ENCODE measurements around the gene MAP3K6. TPM values are rescaled to one million over a fixed set of nuclear protein-coding genes. Genes with fewer than 3 reads are reported as not detected.

The MAP3K6 gene, protein sequence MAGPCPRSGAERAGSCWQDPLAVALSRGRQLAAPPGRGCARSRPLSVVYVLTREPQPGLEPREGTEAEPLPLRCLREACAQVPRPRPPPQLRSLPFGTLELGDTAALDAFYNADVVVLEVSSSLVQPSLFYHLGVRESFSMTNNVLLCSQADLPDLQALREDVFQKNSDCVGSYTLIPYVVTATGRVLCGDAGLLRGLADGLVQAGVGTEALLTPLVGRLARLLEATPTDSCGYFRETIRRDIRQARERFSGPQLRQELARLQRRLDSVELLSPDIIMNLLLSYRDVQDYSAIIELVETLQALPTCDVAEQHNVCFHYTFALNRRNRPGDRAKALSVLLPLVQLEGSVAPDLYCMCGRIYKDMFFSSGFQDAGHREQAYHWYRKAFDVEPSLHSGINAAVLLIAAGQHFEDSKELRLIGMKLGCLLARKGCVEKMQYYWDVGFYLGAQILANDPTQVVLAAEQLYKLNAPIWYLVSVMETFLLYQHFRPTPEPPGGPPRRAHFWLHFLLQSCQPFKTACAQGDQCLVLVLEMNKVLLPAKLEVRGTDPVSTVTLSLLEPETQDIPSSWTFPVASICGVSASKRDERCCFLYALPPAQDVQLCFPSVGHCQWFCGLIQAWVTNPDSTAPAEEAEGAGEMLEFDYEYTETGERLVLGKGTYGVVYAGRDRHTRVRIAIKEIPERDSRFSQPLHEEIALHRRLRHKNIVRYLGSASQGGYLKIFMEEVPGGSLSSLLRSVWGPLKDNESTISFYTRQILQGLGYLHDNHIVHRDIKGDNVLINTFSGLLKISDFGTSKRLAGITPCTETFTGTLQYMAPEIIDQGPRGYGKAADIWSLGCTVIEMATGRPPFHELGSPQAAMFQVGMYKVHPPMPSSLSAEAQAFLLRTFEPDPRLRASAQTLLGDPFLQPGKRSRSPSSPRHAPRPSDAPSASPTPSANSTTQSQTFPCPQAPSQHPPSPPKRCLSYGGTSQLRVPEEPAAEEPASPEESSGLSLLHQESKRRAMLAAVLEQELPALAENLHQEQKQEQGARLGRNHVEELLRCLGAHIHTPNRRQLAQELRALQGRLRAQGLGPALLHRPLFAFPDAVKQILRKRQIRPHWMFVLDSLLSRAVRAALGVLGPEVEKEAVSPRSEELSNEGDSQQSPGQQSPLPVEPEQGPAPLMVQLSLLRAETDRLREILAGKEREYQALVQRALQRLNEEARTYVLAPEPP (N-terminal part only)
- total RNA-seq (ENCODE audit: low replicate concordance), result 10.8 and 16.3 TPM in 2 replicates

DNA sequence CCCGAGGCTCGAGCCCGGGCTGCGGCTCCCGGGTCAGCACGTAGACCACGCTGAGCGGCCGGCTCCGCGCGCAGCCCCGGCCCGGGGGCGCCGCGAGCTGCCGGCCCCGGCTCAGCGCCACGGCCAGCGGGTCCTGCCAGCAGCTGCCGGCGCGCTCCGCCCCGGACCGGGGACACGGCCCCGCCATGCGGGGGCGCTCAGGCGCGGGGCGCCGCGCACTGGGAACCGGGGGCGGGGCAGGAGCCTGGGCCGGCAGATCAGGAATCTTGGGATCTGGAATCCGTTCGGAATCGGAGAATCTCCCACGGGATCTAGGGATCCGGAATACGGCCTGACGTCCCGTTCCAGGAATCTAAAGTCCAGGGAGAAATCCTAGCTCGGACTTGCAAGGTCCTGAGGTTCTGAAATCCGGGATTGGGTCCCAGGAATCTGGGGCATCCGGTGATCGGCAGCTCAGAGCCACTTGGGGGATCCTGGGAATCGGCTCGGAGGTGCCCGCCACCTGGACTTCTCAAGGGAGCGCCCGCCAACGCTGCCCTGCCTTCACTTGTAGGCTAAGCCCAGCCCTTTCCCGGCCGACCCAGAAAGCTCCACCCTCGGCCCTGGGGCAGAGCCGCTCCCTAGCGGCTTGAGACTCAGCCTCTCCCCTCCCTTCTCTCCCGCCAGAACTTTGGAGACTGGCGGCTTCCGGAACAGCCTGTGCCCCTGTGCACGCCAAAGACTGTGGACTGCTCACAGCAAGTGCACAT, at the start of gene MAP3K6:
MAP3K6 (minus strand) TSS at position 551 of the 749 bp plus-strand sequence; CDS start at position 187, 364 bp downstream.

DNA sequence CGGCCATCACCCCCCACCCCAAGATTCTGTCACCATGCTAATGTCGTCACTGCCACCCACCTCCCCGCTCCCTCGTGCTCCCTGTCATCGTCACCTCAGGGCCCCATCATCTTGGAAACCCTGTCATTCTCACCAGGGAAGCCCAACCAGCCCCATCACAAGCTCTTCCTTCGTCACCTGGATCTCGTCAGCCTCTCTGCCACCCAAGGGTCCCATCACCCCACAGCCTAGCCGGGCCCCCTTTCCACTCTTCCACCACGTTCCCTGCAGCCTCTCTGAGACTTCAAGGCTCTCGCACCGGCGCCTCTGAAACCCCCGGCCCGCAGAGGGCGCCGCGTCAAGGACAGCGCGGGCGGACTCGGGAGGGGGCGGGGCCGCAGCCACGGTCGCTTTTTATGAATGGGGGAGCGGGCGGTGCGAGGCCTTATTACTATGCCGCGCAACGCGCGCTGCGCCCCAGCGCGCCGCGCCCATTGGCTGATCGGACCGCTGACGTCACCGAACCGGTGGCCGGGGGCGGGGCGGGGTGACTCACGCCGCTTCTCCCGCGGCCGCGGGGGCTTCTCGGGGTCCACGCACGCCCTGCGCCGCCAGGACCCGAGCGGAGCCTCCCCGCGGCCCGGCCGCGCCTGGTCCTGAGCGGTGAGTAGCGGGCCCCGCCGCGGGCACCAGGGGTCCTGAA, 25.5 kb upstream of the MAP3K6 start, which contains the start of gene GPR3:
GPR3 (plus strand) TSS at position 527 of the 682 bp plus-strand sequence. CDS start 1,177 bp downstream, outside the sequence.

DNA sequence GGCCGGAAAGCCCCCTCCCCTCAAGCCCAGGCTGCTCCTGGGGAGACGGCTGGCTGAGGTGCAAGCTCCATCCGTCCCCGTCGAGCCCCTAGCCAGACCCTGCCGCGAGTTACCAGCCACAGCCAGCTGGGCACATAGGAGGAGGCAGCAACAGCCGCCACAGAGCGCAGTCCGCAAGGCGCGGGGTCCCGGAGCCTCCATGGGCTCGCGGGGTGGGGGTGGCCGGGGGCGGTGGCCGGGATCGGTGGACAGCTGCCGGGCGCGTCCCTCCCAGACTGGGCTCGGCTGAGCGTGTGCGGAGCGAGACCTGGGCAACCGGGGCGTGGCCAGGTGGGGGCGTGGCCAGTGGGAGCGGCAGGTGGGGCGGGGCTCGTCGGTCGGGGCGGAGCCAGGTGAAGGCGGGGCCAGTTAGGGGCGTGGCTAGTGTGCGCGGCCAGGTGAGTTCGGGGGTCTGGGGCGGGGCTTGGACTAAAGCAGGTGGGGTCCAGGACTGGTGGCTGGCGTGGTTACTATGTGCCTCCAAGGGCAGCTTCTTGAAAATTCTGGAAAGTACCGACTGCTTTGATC, 16.4 kb upstream of the MAP3K6 start, which contains the start of gene CD164L2:
CD164L2 (minus strand) TSS at position 295 of the 567 bp plus-strand sequence; CDS start at position 201, 94 bp downstream.

DNA sequence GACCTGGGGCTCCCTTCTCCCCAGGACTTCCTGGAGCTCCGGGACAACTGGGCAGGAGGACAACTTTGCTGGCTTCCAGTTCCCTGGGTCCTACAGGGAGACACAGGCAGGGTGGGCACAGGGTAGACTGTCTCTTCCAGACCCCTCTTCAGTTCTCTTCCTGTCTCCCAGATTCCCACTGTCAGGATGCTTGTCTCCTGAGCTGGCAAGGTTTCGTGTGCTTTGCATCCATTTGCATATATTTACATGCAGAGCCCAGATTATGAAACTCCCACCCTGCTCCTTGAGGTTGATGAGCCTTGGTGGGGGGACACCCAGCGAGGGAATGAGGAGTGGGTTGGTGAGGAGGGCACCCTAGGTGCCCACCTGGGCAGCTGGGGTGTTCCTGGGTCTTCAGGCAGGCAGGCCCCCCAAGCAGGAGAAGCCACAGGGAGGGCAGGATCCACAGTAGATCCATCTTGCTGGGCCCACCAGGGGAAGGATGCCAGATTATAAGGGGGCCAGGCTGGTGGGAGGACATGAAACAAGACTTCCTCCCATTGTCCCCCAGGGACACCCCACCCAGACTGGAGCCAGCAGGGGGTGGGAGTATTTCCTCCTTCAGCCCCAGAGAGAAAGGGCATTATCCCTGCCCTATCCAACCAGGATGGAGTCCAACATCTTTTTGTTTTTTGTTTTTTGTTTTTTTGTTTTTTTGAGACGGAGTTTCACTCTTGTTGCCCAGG, 7.8 kb upstream of the MAP3K6 start, which contains the start of gene FCN3:
FCN3 (minus strand) TSS at position 463 of the 725 bp plus-strand sequence; CDS start at position 457, 6 bp downstream.

DNA sequence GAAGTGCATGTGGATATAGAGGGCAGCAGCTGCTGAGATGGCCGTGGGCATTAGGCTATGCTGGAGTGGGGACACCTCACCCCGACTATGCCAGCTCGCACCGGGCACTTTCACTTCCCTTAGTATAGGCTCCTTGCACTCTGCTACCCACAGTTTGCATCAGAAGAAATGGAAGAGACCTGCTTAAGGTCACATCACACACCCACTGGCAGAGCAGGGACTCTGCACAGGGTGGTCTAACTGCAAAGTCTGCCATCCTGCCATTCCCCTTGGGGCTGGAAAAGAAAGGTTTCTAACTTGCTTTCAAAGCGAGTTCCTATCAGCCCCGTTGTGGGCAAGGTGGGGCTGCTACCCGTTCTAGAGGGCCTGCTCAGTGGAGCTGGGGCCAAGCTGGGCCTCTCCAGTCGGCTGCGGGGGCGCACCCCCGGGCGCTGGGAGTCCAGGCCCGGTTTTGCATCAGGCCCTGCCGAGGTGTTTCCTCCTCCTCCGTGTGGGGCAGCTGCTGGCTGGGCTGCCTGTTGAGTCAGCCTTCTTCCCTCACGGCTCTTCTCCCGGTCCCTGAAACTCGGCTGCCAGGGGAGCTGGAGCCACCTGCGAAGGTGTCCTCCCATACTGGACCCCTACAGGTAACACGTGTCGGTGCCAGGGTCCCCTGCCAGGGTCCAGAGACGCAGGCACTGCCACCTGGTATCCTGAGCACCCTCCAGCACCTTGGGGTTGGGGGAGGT, 25.1 kb downstream of the MAP3K6 start, which contains the start of gene SYTL1:
SYTL1 (plus strand) TSS at position 498 of the 728 bp plus-strand sequence. CDS start 3,313 bp downstream, outside the sequence.

DNA sequence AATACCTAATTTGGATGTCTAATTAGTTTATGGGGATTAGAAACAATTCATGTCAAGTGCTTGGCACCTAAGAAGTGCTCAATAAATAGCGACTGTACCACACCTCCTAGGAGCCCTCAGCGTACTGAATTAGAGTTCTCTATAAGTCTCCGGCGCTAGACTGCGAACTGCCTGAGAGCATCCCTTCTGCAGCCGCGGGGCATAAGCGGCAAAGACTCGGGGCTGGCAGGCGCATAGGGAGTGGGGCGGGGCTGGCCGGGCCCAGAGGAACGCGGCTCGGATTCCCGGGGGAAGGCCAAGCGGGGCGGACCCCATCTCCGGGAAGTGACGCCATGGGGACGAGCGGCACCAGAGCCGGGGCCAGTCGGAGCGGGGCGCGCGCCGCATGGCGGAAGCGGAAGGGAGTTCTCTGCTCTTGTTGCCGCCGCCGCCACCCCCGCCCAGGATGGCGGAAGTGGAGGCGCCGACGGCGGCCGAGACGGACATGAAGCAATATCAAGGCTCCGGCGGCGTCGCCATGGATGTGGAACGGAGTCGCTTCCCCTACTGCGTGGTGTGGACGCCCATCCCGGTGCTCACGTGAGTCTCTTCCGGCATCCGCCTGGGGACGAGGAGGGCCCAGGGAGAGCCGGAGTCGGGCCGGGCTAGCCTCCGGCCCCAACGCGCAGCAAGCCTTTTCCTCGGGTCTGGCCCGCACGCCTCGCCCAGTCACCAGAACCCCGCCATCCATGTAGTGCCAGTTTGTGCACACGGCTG, 44.8 kb downstream of the MAP3K6 start, which contains the start of gene TMEM222:
TMEM222 (plus strand) TSS at position 351 of the 756 bp plus-strand sequence; CDS start at position 386, 35 bp downstream.

Other genes starting within 250 kb of the MAP3K6 start
- gene SLC9A1, start 211.8 kb downstream of the MAP3K6 start, total RNA-seq (ENCODE audit: low replicate concordance), result 1.5 and 3.2 TPM in 2 replicates
- 18.2 and 18.6 TPM in 2 replicates for gene WDTC1, start 132.3 kb downstream of the MAP3K6 start, total RNA-seq (ENCODE audit: low replicate concordance)
- 22.9 and 23.6 TPM in 2 replicates for gene TMEM222, start 44.8 kb downstream of the MAP3K6 start, total RNA-seq (ENCODE audit: low replicate concordance)
- 0.08 TPM in 1 of 2 replicates, not detected in the other for gene SYTL1, start 24.9 kb downstream of the MAP3K6 start, total RNA-seq (ENCODE audit: low replicate concordance)
- gene FCN3, start 7.9 kb upstream of the MAP3K6 start, total RNA-seq (ENCODE audit: low replicate concordance), result not detected in 2 replicates
- not detected in 2 replicates for gene CD164L2, start 16.4 kb upstream of the MAP3K6 start, total RNA-seq (ENCODE audit: low replicate concordance)
- under 0.01 and 0.30 TPM in 2 replicates for gene GPR3, start 25.7 kb upstream of the MAP3K6 start, total RNA-seq (ENCODE audit: low replicate concordance)
- 9.5 and 13.8 TPM in 2 replicates for gene WASF2, start 123.2 kb upstream of the MAP3K6 start, total RNA-seq (ENCODE audit: low replicate concordance)
- 3.9 and 7.3 TPM in 2 replicates for gene AHDC1, start 237.2 kb upstream of the MAP3K6 start, total RNA-seq (ENCODE audit: low replicate concordance)